Gastrocnemius medialis (tissue), 4 donors: ENCODE data around the gene GOLGA6L6.
"Not testable (repeated sequence)": the region's sequence is repeated elsewhere in the genome, so short reads cannot be mapped to it uniquely, and the experiment has no call there.

Experiments
- POLR2A ChIP-seq, 2 donors: fragments of 450-650 bp; IDR thresholded peaks; one replicate each; pipeline ENCODE4 v1.6.1; 2017; ENCODE audit warnings: antibody characterized with exemption in 2 of 2, mild to moderate bottlenecking in 2 of 2, moderate library complexity in 2 of 2
- TF ChIP-seq, protein P1 (sequence below), 5 experiments: fragments of 450-650 bp in 3 of 5; fragments of 200-600 bp in 2 of 5; sonication (generic) in 2 of 5; IDR thresholded peaks in 4 of 5; conservative IDR thresholded peaks in 1 of 5; 1 replicate in 4 of 5; 2 replicates in 1 of 5; pipeline ENCODE4 v1.5.1; 2016 to 2019; ENCODE audit warnings: antibody characterized with exemption in 5 of 5, mild to moderate bottlenecking in 3 of 5, moderate library complexity in 3 of 5

DNA sequence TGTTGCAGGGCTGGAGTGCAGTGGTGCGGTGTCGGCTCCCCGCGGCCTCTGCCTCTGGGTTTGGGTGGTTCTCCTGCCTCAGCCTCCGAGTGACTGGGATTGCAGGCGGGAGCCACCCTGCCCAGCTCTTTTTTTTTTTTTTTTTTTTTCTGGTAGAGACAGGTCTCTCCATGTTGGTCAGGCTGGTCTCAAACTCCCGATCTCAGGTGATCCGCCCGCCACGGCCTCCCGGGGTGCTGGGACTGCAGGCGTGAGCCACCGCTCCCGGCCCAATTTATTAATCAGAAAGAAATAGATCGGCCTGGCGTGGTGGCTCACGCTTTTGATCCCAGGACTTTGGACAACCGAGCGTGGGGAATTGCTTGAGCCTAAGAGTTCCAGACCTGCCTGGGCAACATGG, 9.7 kb upstream of the GOLGA6L6 start:
- TF ChIP-seq, protein P1, sequence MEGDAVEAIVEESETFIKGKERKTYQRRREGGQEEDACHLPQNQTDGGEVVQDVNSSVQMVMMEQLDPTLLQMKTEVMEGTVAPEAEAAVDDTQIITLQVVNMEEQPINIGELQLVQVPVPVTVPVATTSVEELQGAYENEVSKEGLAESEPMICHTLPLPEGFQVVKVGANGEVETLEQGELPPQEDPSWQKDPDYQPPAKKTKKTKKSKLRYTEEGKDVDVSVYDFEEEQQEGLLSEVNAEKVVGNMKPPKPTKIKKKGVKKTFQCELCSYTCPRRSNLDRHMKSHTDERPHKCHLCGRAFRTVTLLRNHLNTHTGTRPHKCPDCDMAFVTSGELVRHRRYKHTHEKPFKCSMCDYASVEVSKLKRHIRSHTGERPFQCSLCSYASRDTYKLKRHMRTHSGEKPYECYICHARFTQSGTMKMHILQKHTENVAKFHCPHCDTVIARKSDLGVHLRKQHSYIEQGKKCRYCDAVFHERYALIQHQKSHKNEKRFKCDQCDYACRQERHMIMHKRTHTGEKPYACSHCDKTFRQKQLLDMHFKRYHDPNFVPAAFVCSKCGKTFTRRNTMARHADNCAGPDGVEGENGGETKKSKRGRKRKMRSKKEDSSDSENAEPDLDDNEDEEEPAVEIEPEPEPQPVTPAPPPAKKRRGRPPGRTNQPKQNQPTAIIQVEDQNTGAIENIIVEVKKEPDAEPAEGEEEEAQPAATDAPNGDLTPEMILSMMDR (IDR thresholded peaks at IDR 0.05 in 4 of 5, conservative IDR thresholded peaks at IDR 0.05 in 1 of 5) = not testable (repeated sequence)
- not testable (repeated sequence) for TF ChIP-seq POLR2A (IDR thresholded peaks at IDR 0.05)
